K562 (cell line): ENCODE measurements around the gene TBC1D10A. TPM values are rescaled to one million over a fixed set of nuclear protein-coding genes. Genes with fewer than 3 reads are reported as not detected.
A peak's percentile ranks its signal among the peaks of the same experiment; 100 is the strongest.

ENCODE experiments used
- ATAC-seq: fragments of 200-7000 bp; cut with Tn5 transposase; 3 replicates; pipeline ENCODE4 v1.9.1; 2020; ENCODE audit warnings: moderate library complexity
- BruUV-seq: library from RNA; stranded (reverse); fragments of 400-500 nt; replicated peaks from 2 replicates; lab custom pipeline; 2021; lab: Mats Ljungman, UMichigan
- CTCF ChIA-PET: fragments of 300-600 bp; formaldehyde crosslinking; extraction: SDS; loops from one replicate; lab custom pipeline; 2021; ENCODE audit warnings: low intra/inter-chr PET ratio; lab: Yijun Ruan, JAX
- POLR2A ChIA-PET: fragments of 300-600, 350-650 bp; sonication (Branson Sonifier 250); formaldehyde crosslinking; extraction: SDS; loops from one replicate; lab custom pipeline; 2021; ENCODE audit warnings: antibody characterized with exemption, inconsistent platforms; lab: Yijun Ruan, JAX
- DNase-seq, 4 experiments: peaks; one replicate each; pipeline versions ENCODE4 v3.0.0 to v3.0.0-alpha.2; 2011 to 2018; ENCODE audit warnings: low spot score in 3 of 4, mixed read lengths in 3 of 4; ENCODE audit errors: extremely low read depth in 1 of 4
- FAIRE-seq: peaks from 2 replicates; lab custom pipeline; 2011; peaks lifted over from hg19 to GRCh38; lab: Jason Lieb, UNC
- H2AFZ ChIP-seq: 2 replicates; pipeline ENCODE4 v1.6.0; 2011; ENCODE audit warnings: low read depth, low read length, control low read depth, inconsistent platforms
- H3K27ac ChIP-seq: fragments of 200-600 bp; 3 replicates; pipeline ENCODE4 v1.8.0; 2011; ENCODE audit warnings: low read depth, mild to moderate bottlenecking, control low read depth, inconsistent platforms, low read length, moderate library complexity, mixed read lengths; ENCODE audit errors: extremely low read depth
- H3K27me3 ChIP-seq, 2 experiments: fragments of 300-600 bp in 1 of 2; 2 replicates in 1 of 2; 3 replicates in 1 of 2; pipeline versions ENCODE4 v1.6.0 to v1.8.0; 2011; ENCODE audit warnings: inconsistent platforms in 2 of 2, low read length in 2 of 2, mild to moderate bottlenecking in 1 of 2, mixed read lengths in 1 of 2, moderate library complexity in 1 of 2; ENCODE audit not compliant: control insufficient read depth in 2 of 2, insufficient read depth in 2 of 2
- H3K36me3 ChIP-seq: fragments of 300-600 bp; 3 replicates; pipeline ENCODE4 v1.8.0; 2011; ENCODE audit warnings: mild to moderate bottlenecking, low read length, inconsistent platforms; ENCODE audit not compliant: control insufficient read depth, insufficient read depth
- H3K4me1 ChIP-seq, 2 experiments: fragments of 200-600 bp in 1 of 2; replicated peaks in 1 of 2; 2 replicates in 1 of 2; 3 replicates in 1 of 2; pipeline versions ENCODE4 v1.5.1 to v1.8.0; 2011; ENCODE audit warnings: inconsistent platforms in 2 of 2, low read length in 2 of 2, mild to moderate bottlenecking in 1 of 2, mixed read lengths in 1 of 2, moderate library complexity in 1 of 2; ENCODE audit not compliant: control insufficient read depth in 2 of 2, insufficient read depth in 2 of 2
- H3K4me2 ChIP-seq: 2 replicates; pipeline ENCODE4 v1.6.1; 2011; ENCODE audit warnings: low read length, control low read depth, inconsistent platforms, mixed read lengths; ENCODE audit not compliant: insufficient read depth
- H3K4me3 ChIP-seq: fragments of 200-600 bp; sonication (generic), shearing (Covaris generic); 2 replicates; pipeline ENCODE4 v1.5.1; 2016; ENCODE audit warnings: control low read depth, inconsistent platforms
- H3K79me2 ChIP-seq: fragments of 200-600 bp; 3 replicates; pipeline ENCODE4 v1.8.0; 2011; ENCODE audit warnings: low read length, inconsistent platforms; ENCODE audit not compliant: control insufficient read depth, insufficient read depth
- H3K9ac ChIP-seq, 2 experiments: 2 replicates each; pipeline versions ENCODE4 v1.6.0 to v1.6.1; 2011; ENCODE audit warnings: low read depth in 2 of 2, low read length in 2 of 2, control low read depth in 1 of 2, inconsistent platforms in 1 of 2, mild to moderate bottlenecking in 1 of 2, mixed read lengths in 1 of 2; ENCODE audit not compliant: insufficient read depth in 1 of 2
- H3K9me1 ChIP-seq: one replicate; pipeline ENCODE4 v1.6.0; 2011; ENCODE audit warnings: inconsistent platforms, mild to moderate bottlenecking, low read length, moderate library complexity; ENCODE audit not compliant: control insufficient read depth, insufficient read depth
- H3K9me3 ChIP-seq: replicated peaks from 2 replicates; pipeline ENCODE4 v1.5.1; 2011; ENCODE audit warnings: low read depth, low read length, inconsistent platforms; ENCODE audit not compliant: control insufficient read depth, insufficient read depth
- H4K20me1 ChIP-seq: replicated peaks from 2 replicates; pipeline ENCODE4 v1.6.1; 2011; ENCODE audit warnings: low read length, inconsistent platforms, mixed read lengths; ENCODE audit not compliant: control insufficient read depth, insufficient read depth
- BDP1 ChIP-seq: IDR thresholded peaks from 3 replicates; pipeline ENCODE4 v1.6.1; 2011; ENCODE audit not compliant: insufficient read length, insufficient read depth
- CEBPG ChIP-seq, 3 experiments: fragments of 200-800 bp in 1 of 3; sonication (Bioruptor generic) in 1 of 3; sonication (generic) in 1 of 3; formaldehyde crosslinking in 1 of 3; IDR thresholded peaks in 2 of 3; conservative IDR thresholded peaks in 1 of 3; 2 replicates each; pipeline versions ENCODE4 v1.6.1 to v1.8.0; 2016 to 2022; ENCODE audit warnings: missing compliant biosample characterization in 2 of 3, missing genetic modification characterization in 2 of 3, mild to moderate bottlenecking in 1 of 3, missing genetic modification reagents in 1 of 3
- CHD4 ChIP-seq: fragments of 200-600 bp; sonication (generic); IDR thresholded peaks from 3 replicates; pipeline ENCODE4 v1.6.1; 2012; ENCODE audit warnings: low read depth, mild to moderate bottlenecking, mixed read lengths, low read length, inconsistent platforms; ENCODE audit not compliant: insufficient read depth, insufficient replicate concordance, poor library complexity, severe bottlenecking
- CREBBP ChIP-seq: IDR thresholded peaks from one replicate; pipeline ENCODE4 v1.6.1; 2012; ENCODE audit warnings: low read depth, mild to moderate bottlenecking, control low read depth, inconsistent platforms, low read length
- DACH1 ChIP-seq: fragments of 450-650 bp; IDR thresholded peaks from 2 replicates; pipeline ENCODE4 v1.6.1; 2018; ENCODE audit not compliant: partially characterized antibody
- FUS ChIP-seq: fragments of 200-400 bp; formaldehyde crosslinking; optimal IDR thresholded peaks from 2 replicates; pipeline ENCODE3; 2017; ENCODE audit warnings: low read depth, low read length
- HMGN3 ChIP-seq: IDR thresholded peaks from 2 replicates; pipeline ENCODE4 v1.6.1; 2011; ENCODE audit warnings: borderline replicate concordance, low read depth, mild to moderate bottlenecking, mixed read lengths, low read length; ENCODE audit not compliant: insufficient read length; ENCODE audit errors: extremely low read depth
- HOXB6 ChIP-seq: fragments of 250-450 bp; sonication (Bioruptor Pico); IDR thresholded peaks from 2 replicates; pipeline ENCODE4 v1.5.1; 2022; ENCODE audit warnings: mild to moderate bottlenecking, borderline replicate concordance
- KDM1A ChIP-seq, 2 experiments: fragments of 450-650 bp; IDR thresholded peaks; 2 replicates each; pipeline ENCODE4 v1.6.1; 2016; ENCODE audit warnings: mild to moderate bottlenecking in 2 of 2
- NRF1 ChIP-seq, 2 experiments: fragments of 450-650 bp; IDR thresholded peaks in 1 of 2; conservative IDR thresholded peaks in 1 of 2; 2 replicates each; pipeline ENCODE4 v1.6.1; 2014; ENCODE audit warnings: mild to moderate bottlenecking in 2 of 2
- SIN3B ChIP-seq: fragments of 450-650 bp; IDR thresholded peaks from 2 replicates; pipeline ENCODE4 v1.6.1; 2017; ENCODE audit warnings: low read depth, mild to moderate bottlenecking, moderate library complexity
- SRF ChIP-seq, 2 experiments: fragments of 250-450, 450-650 bp in 1 of 2; sonication (Bioruptor Pico) in 1 of 2; sonication (generic) in 1 of 2; formaldehyde crosslinking; IDR thresholded peaks; 2 replicates each; pipeline versions ENCODE4 v1.5.0 to v1.5.1; 2020 to 2022; ENCODE audit warnings: mild to moderate bottlenecking in 1 of 2, missing genetic modification reagents in 1 of 2
- TGIF2 ChIP-seq: sonication (generic); formaldehyde crosslinking; IDR thresholded peaks from 2 replicates; pipeline ENCODE4 v1.8.1; 2022; ENCODE audit warnings: mild to moderate bottlenecking, missing genetic modification reagents, moderate library complexity
- TRIM24 ChIP-seq, 2 experiments: fragments of 450-650 bp; IDR thresholded peaks; 2 replicates each; pipeline ENCODE4 v1.6.1; 2016
- ZBTB49 ChIP-seq: sonication (generic); formaldehyde crosslinking; IDR thresholded peaks from 2 replicates; pipeline ENCODE4 v1.8.0; 2022; ENCODE audit warnings: missing genetic modification reagents, mild to moderate bottlenecking, borderline replicate concordance
- ZFP30 ChIP-seq: fragments of 250-450 bp; sonication (Bioruptor Pico); IDR thresholded peaks from 2 replicates; pipeline ENCODE4 v1.8.0; 2022; ENCODE audit warnings: moderate library complexity, mild to moderate bottlenecking, inconsistent platforms, borderline replicate concordance
- ZNF431 ChIP-seq: sonication (generic); formaldehyde crosslinking; IDR thresholded peaks from 2 replicates; pipeline ENCODE4 v1.8.0; 2022; ENCODE audit warnings: mild to moderate bottlenecking, missing genetic modification reagents
- WGBS: fragments of 100-300 bp; shearing (Covaris generic); methylation state at CpG from one replicate; pipeline ENCODE4 v1.1.6; 2016; ENCODE audit warnings: low coverage, mixed read lengths; ENCODE audit not compliant: insufficient coverage; ENCODE audit errors: missing lambda C conversion rate; 5-methylcytosine and 5-hydroxymethylcytosine counted together
- in situ Hi-C: fragments of 300-500 bp; cut with MboI; formaldehyde crosslinking; loops from 4 replicates; pipeline ENCODE4 v1.15.0; 2018; ENCODE audit warnings: inconsistent platforms, mixed read lengths
- intact Hi-C: fragments of 100-400 bp; cut with micrococcal nuclease; formaldehyde crosslinking; loops from 2 replicates; pipeline ENCODE4 v1.14.2; 2022
- polyA plus RNA-seq, 8 experiments: library from polyadenylated mRNA; depleted of rRNA in 4 of 8; stranded (reverse) in 5 of 8; unstranded in 3 of 8; fragments of >200 nt; fragmentation: Nextera tagmentation in 2 of 8; fragmentation: Illumina TruSeq in 1 of 8; extraction: Ambion mirVana in 2 of 8; extraction: Trizol in 1 of 8; gene quantifications; 2 replicates each; pipeline versions ENCODE4 v1.2.1 to v1.2.3, GENCODE V29; 2011 to 2014; ENCODE audit warnings: inconsistent platforms in 1 of 8, missing spikeins in 1 of 8
- total RNA-seq, 7 experiments: library from RNA; depleted of rRNA in 6 of 7; stranded (reverse); fragments of >200 nt in 6 of 7; fragmentation: Illumina TruSeq in 2 of 7; extraction: Trizol in 2 of 7; gene quantifications; 2 replicates each; pipeline versions ENCODE4 v1.2.1 to v1.2.3, GENCODE V29; 2011 to 2021; ENCODE audit warnings: low replicate concordance in 1 of 7
- TF ChIP-seq, protein P1 (sequence below): fragments of 450-650 bp; IDR thresholded peaks from 2 replicates; pipeline ENCODE4 v1.7.0; 2016; ENCODE audit warnings: borderline replicate concordance

Gene TBC1D10A
- total and polyA plus RNA-seq, 9 of the 15 experiments (the other 6 are each of a cell fraction or from before 2014, with no cell fraction given): 0.13 to 10.4 (median 4.6) TPM

GRCh38 chr22:30285176-30285845 is 41.4 kb downstream of the TBC1D10A start:
- Histone ChIP-seq H3K4me1 (peaks cover 18 to 67% of the 10 kb centered on the region in 2 experiments; a peak in 4 of 5 replicates), H3K36me3 (no peaks in the 10 kb centered on the region), H3K27ac (no peak overlapping the region), H2AFZ (no peak overlapping the region), H3K79me2 (no peaks in the 10 kb centered on the region), H3K4me2 (no peak overlapping the region), H3K9me3 (no peaks in the 10 kb centered on the region), H3K4me3 (no peak overlapping the region), H3K9me1 (no peaks in the 10 kb centered on the region), H3K27me3 (no peaks in the 10 kb centered on the region), H4K20me1 (peaks cover under 1% of the 10 kb centered on the region; the same call in 1 of the 2 replicates), H3K9ac (peak overlapping the region in 1 of 2 experiments; percentile 45; a peak in 1 of 4 replicates)
- FAIRE-seq (no peak), ATAC-seq (no peak), DNase-seq (no peak)
- BruUV-seq: no TSS peak
- in situ Hi-C loops: loop anchor here (10.0 kb wide), 1 partner anchor 319 kb away; the partner anchor contains the start of gene TCN2
- ChIA-PET CTCF (no interaction called here), POLR2A (interaction anchor here (0.6 to 0.7 kb wide), 2 partner anchors 14 to 71 kb away, joined by 3 read pairs; partner anchors contain the start of gene SF3A1)
- intact Hi-C loops: no loop called here
- WGBS: 74% methylated on average over 16 of the region's 27 CpGs
- TF ChIP-seq HOXB6 (CRISPR knock-in tag) (no peak), TGIF2 (CRISPR knock-in tag) (no peak), TRIM24 (IDR thresholded peaks at IDR 0.05) (no peak), CREBBP (no peak), CEBPG (CRISPR knock-in tag; IDR thresholded peaks at IDR 0.05) (no peak), CEBPG (tag; conservative IDR thresholded peaks at IDR 0.05 in 1 of 2, IDR thresholded peaks at IDR 0.05 in 1 of 2) (no peak), FUS (no peak), SIN3B (no peak), HMGN3 (no peak), NRF1 (conservative IDR thresholded peaks at IDR 0.05 in 1 of 2, IDR thresholded peaks at IDR 0.05 in 1 of 2) (no peak), DACH1 (no peak), ZNF431 (CRISPR knock-in tag) (no peak), CHD4 (no peak), SRF (CRISPR knock-in tag; IDR thresholded peaks at IDR 0.05) (no peak), KDM1A (IDR thresholded peaks at IDR 0.05) (no peak), ZFP30 (CRISPR knock-in tag) (no peak), ZBTB49 (CRISPR knock-in tag) (no peak), BDP1 (no peak)
- TF ChIP-seq, protein P1, sequence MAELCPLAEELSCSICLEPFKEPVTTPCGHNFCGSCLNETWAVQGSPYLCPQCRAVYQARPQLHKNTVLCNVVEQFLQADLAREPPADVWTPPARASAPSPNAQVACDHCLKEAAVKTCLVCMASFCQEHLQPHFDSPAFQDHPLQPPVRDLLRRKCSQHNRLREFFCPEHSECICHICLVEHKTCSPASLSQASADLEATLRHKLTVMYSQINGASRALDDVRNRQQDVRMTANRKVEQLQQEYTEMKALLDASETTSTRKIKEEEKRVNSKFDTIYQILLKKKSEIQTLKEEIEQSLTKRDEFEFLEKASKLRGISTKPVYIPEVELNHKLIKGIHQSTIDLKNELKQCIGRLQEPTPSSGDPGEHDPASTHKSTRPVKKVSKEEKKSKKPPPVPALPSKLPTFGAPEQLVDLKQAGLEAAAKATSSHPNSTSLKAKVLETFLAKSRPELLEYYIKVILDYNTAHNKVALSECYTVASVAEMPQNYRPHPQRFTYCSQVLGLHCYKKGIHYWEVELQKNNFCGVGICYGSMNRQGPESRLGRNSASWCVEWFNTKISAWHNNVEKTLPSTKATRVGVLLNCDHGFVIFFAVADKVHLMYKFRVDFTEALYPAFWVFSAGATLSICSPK: no peak
